Smooth muscle cell (in vitro differentiated cells): ENCODE data around the gene CFAP221. TPM values are rescaled to one million over a fixed set of nuclear protein-coding genes. Genes with fewer than 3 reads are reported as not detected.

Source experiments
- DNase-seq: peaks from one replicate; lab custom pipeline; 2025; ENCODE audit not compliant: unreplicated experiment; lab: John Stamatoyannopoulos, UW
- H2AFZ ChIP-seq: fragments of 200-600 bp; sonication (generic); 2 replicates; pipeline ENCODE4 v1.6.0; 2016; ENCODE audit warnings: antibody characterized with exemption, low read depth, mild to moderate bottlenecking
- H3F3A ChIP-seq: fragments of 200-600 bp; sonication (generic); 2 replicates; pipeline ENCODE4 v1.6.0; 2017; ENCODE audit warnings: antibody characterized with exemption, low read depth
- H3K27ac ChIP-seq: fragments of 200-600 bp; sonication (generic); 2 replicates; pipeline ENCODE4 v1.5.1; 2016; ENCODE audit warnings: low read depth, mild to moderate bottlenecking
- H3K27me3 ChIP-seq: fragments of 200-600 bp; sonication (generic); 2 replicates; pipeline ENCODE4 v1.6.1; 2016; ENCODE audit warnings: low read depth, mild to moderate bottlenecking
- H3K36me3 ChIP-seq: fragments of 200-600 bp; sonication (generic); 2 replicates; pipeline ENCODE4 v1.5.1; 2016; ENCODE audit warnings: low read depth
- H3K4me1 ChIP-seq: fragments of 200-600 bp; sonication (generic); 2 replicates; pipeline ENCODE4 v1.5.1; 2016; ENCODE audit warnings: low read depth
- H3K4me2 ChIP-seq: fragments of 200-600 bp; sonication (generic); 2 replicates; pipeline ENCODE4 v1.6.0; 2016; ENCODE audit warnings: mild to moderate bottlenecking
- H3K4me3 ChIP-seq: fragments of 200-600 bp; sonication (generic); 2 replicates; pipeline ENCODE4 v1.5.1; 2016; ENCODE audit warnings: mild to moderate bottlenecking
- H3K79me2 ChIP-seq: fragments of 200-600 bp; sonication (generic); 2 replicates; pipeline ENCODE4 v1.6.0; 2016; ENCODE audit warnings: low read depth, mild to moderate bottlenecking
- H3K9ac ChIP-seq: fragments of 200-600 bp; sonication (generic); 2 replicates; pipeline ENCODE4 v1.6.0; 2016; ENCODE audit warnings: low read depth
- H3K9me3 ChIP-seq: fragments of 200-600 bp; sonication (generic); replicated peaks from 2 replicates; pipeline ENCODE4 v1.5.1; 2016; ENCODE audit warnings: low read depth
- H4K20me1 ChIP-seq: fragments of 200-600 bp; sonication (generic); 2 replicates; pipeline ENCODE4 v1.6.0; 2016; ENCODE audit warnings: low read depth
- WGBS: methylation state at CpG from one replicate; pipeline ENCODE4 v1.1.7; 2016; ENCODE audit warnings: low lambda C conversion rate; 5-methylcytosine and 5-hydroxymethylcytosine counted together
- polyA plus RNA-seq: library from polyadenylated mRNA; unstranded; fragments of >200 nt; fragmentation: Nextera tagmentation; extraction: Ambion mirVana; gene quantifications from 2 replicates; pipeline ENCODE4 v1.2.1, GENCODE V29; 2016
- total RNA-seq: library from RNA; depleted of rRNA; stranded (reverse); fragments of >200 nt; gene quantifications from 2 replicates; pipeline ENCODE4 v1.2.3, GENCODE V29; 2014
- TF ChIP-seq, protein P1 (sequence below): fragments of 200-600 bp; sonication (generic); IDR thresholded peaks from 2 replicates; pipeline ENCODE4 v1.5.1; 2017; ENCODE audit warnings: borderline replicate concordance, mild to moderate bottlenecking, antibody characterized with exemption; ENCODE audit not compliant: insufficient read depth, poor library complexity, severe bottlenecking

The CFAP221 gene
- total and polyA plus RNA-seq, 2 experiments from 2014 or later, result 0.17 to 0.31 TPM

GRCh38 chr2:119696005-119696404, 151.8 kb downstream of the CFAP221 start:
- 96% methylated on average over 3 of the region's 3 CpGs for WGBS
- Histone ChIP-seq H3K79me2 (no peaks in the 10 kb centered on the region), H3K9ac (no peak overlapping the region), H2AFZ (no peak overlapping the region), H3K4me3 (no peak overlapping the region), H4K20me1 (no peaks in the 10 kb centered on the region), H3F3A (no peaks in the 10 kb centered on the region), H3K4me2 (no peak overlapping the region), H3K9me3 (no peaks in the 10 kb centered on the region), H3K27ac (no peak overlapping the region), H3K36me3 (no peaks in the 10 kb centered on the region), H3K27me3 (peaks cover under 1% of the 10 kb centered on the region), H3K4me1 (peaks cover 9% of the 10 kb centered on the region)
- no peak for DNase-seq
- TF ChIP-seq, protein P1, sequence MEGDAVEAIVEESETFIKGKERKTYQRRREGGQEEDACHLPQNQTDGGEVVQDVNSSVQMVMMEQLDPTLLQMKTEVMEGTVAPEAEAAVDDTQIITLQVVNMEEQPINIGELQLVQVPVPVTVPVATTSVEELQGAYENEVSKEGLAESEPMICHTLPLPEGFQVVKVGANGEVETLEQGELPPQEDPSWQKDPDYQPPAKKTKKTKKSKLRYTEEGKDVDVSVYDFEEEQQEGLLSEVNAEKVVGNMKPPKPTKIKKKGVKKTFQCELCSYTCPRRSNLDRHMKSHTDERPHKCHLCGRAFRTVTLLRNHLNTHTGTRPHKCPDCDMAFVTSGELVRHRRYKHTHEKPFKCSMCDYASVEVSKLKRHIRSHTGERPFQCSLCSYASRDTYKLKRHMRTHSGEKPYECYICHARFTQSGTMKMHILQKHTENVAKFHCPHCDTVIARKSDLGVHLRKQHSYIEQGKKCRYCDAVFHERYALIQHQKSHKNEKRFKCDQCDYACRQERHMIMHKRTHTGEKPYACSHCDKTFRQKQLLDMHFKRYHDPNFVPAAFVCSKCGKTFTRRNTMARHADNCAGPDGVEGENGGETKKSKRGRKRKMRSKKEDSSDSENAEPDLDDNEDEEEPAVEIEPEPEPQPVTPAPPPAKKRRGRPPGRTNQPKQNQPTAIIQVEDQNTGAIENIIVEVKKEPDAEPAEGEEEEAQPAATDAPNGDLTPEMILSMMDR, result no peak

DNA sequence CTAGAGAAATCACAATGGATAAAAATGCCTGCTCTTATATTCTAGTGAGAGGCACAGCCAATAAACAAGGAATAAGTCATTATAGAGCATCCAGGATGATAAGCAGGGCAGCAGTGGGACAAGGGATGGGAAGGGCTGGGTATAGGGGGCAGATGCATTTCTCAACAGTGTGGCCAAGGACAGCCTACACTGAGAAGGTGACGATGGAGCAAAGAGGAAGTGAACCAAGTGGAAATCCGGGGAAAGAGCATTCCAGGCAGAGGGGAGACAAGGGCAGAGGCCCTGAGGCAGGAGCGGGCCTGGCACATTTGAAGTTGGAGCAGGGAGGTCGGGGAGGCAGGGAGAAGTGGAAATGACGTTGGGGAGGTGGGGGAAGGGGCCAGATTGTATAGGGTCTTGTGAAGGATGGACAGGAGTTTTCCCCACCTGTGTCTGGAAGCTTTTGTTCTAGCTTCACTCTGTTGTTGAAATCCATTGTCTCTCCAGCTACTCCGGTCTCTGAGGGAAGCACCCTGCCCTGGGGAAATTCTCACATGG, 152.3 kb downstream of the CFAP221 start:
- H3K4me1 ChIP-seq, result peaks cover 9% of the 10 kb centered on the region
- H3K9me3 ChIP-seq, result no peaks in the 10 kb centered on the region
- no peak overlapping the region for H3K4me3 ChIP-seq
- H3K9ac ChIP-seq, result no peak overlapping the region
- 60% methylated on average over 6 of the region's 6 CpGs for WGBS
- no peaks in the 10 kb centered on the region for H4K20me1 ChIP-seq
- H3K4me2 ChIP-seq, result no peak overlapping the region
- H3K27ac ChIP-seq, result no peak overlapping the region
- TF ChIP-seq, protein P1, result no peak
- H3K79me2 ChIP-seq, result no peaks in the 10 kb centered on the region
- no peaks in the 10 kb centered on the region for H3K36me3 ChIP-seq
- H3F3A ChIP-seq, result no peaks in the 10 kb centered on the region
- peaks cover 6% of the 10 kb centered on the region for H3K27me3 ChIP-seq
- DNase-seq, result no peak
- no peak overlapping the region for H2AFZ ChIP-seq

DNA sequence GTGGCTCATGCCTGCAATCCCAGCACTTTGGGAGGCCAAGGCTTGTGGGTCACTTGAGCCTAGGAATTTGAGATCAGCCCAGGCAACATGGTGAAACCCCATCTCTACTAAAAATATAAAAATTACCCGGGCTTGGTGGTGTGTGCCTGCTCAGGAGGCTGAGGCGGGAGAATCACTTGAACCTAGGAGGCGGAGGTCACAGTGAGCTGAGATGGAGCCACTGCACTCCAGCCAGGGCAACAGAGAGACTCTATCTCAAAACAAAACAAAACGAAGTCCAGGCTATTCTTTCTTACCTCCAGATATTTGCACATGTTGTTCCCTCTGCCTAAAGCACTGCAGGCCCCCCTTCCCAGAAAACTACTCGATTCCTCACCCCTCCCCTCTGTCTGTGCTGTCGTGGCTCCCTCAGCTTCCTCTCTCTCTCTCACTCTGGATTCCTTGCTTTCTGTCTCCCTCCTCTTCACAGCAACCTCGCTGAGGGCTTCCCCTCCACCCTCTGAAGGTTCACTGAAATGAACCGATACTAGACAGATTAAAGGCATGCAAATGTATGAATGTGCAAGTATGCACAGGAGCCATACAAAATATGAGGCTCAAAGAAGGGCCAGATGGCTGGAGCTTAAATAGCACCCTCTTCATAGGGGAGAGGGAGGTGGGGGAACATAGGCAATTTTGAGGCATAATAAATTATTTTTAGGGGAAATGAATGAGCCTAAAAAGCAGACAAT, 153.2 kb downstream of the CFAP221 start:
- no peaks in the 10 kb centered on the region for H3K79me2 ChIP-seq
- no peaks in the 10 kb centered on the region for H3K36me3 ChIP-seq
- H3F3A ChIP-seq, result no peaks in the 10 kb centered on the region
- H3K27ac ChIP-seq, result no peak overlapping the region
- no peaks in the 10 kb centered on the region for H3K9me3 ChIP-seq
- H3K27me3 ChIP-seq, result peaks cover 8% of the 10 kb centered on the region
- no peaks in the 10 kb centered on the region for H4K20me1 ChIP-seq
- WGBS, result 75% methylated on average over 8 of the region's 8 CpGs
- no peak overlapping the region for H3K4me2 ChIP-seq
- no peak overlapping the region for H3K4me3 ChIP-seq
- TF ChIP-seq, protein P1, result no peak
- H3K4me1 ChIP-seq, result peaks cover 9% of the 10 kb centered on the region
- no peak for DNase-seq
- H2AFZ ChIP-seq, result no peak overlapping the region
- no peak overlapping the region for H3K9ac ChIP-seq

GRCh38 chr2:119698246-119698645, 154.0 kb downstream of the CFAP221 start:
- H3K27ac ChIP-seq, result no peak overlapping the region
- H3F3A ChIP-seq, result no peaks in the 10 kb centered on the region
- DNase-seq, result no peak
- no peak overlapping the region for H2AFZ ChIP-seq
- H3K4me2 ChIP-seq, result no peak overlapping the region
- WGBS, result 97% methylated on average over 3 of the region's 3 CpGs
- H3K9ac ChIP-seq, result no peak overlapping the region
- H3K27me3 ChIP-seq, result peaks cover 8% of the 10 kb centered on the region
- peaks cover 9% of the 10 kb centered on the region for H3K4me1 ChIP-seq
- no peaks in the 10 kb centered on the region for H3K36me3 ChIP-seq
- TF ChIP-seq, protein P1, result no peak
- no peaks in the 10 kb centered on the region for H3K9me3 ChIP-seq
- H3K79me2 ChIP-seq, result no peaks in the 10 kb centered on the region
- H3K4me3 ChIP-seq, result no peak overlapping the region
- no peaks in the 10 kb centered on the region for H4K20me1 ChIP-seq
